GM23338 (cell line): ENCODE measurements around the gene IGF2BP2. TPM values are rescaled to one million over a fixed set of nuclear protein-coding genes. Genes with fewer than 3 reads are reported as not detected.

Experiments
- ATAC-seq: fragments of 200-7000 bp; cut with Tn5 transposase; 3 replicates; pipeline ENCODE4 v1.9.1; 2020
- DNase-seq: peaks from one replicate; pipeline ENCODE4 v3.0.0-alpha.2; 2015; ENCODE audit warnings: low spot score
- H2AFZ ChIP-seq: fragments of 200-600 bp; sonication (generic); 2 replicates; pipeline ENCODE4 v1.8.0; 2016; ENCODE audit warnings: antibody characterized with exemption, mild to moderate bottlenecking, moderate library complexity
- H3F3A ChIP-seq: fragments of 200-600 bp; sonication (generic); replicated peaks from 2 replicates; pipeline ENCODE4 v1.8.0; 2017; ENCODE audit warnings: antibody characterized with exemption, mixed run types, low read depth
- H3K27ac ChIP-seq: fragments of 200-600 bp; sonication (generic); 2 replicates; pipeline ENCODE4 v1.6.1; 2016; ENCODE audit warnings: low read depth
- H3K27me3 ChIP-seq: fragments of 200-600 bp; sonication (generic); 2 replicates; pipeline ENCODE4 v1.8.0; 2016; ENCODE audit warnings: mild to moderate bottlenecking, mixed run types, moderate library complexity; ENCODE audit not compliant: insufficient read depth
- H3K36me3 ChIP-seq: fragments of 200-600 bp; sonication (generic); 2 replicates; pipeline ENCODE4 v1.8.0; 2016; ENCODE audit warnings: mild to moderate bottlenecking; ENCODE audit not compliant: insufficient read depth
- H3K4me1 ChIP-seq: fragments of 200-600 bp; sonication (generic); 2 replicates; pipeline ENCODE4 v1.8.0; 2016; ENCODE audit warnings: mild to moderate bottlenecking, moderate library complexity; ENCODE audit not compliant: insufficient read depth
- H3K4me2 ChIP-seq: fragments of 200-600 bp; sonication (generic); 2 replicates; pipeline ENCODE4 v1.7.1; 2017; ENCODE audit warnings: mixed run types
- H3K4me3 ChIP-seq: fragments of 200-600 bp; sonication (generic); 2 replicates; pipeline ENCODE4 v1.6.1; 2016; ENCODE audit warnings: mixed run types
- H3K79me2 ChIP-seq: fragments of 200-600 bp; sonication (generic); replicated peaks from 2 replicates; pipeline ENCODE4 v1.8.0; 2017; ENCODE audit warnings: mild to moderate bottlenecking; ENCODE audit not compliant: insufficient read depth
- H3K9me2 ChIP-seq: fragments of 200-600 bp; sonication (generic); 2 replicates; pipeline ENCODE4 v1.8.0; 2017; ENCODE audit not compliant: insufficient read depth
- H4K20me1 ChIP-seq: fragments of 200-600 bp; sonication (generic); replicated peaks from 2 replicates; pipeline ENCODE4 v1.8.0; 2017; ENCODE audit warnings: mild to moderate bottlenecking; ENCODE audit not compliant: insufficient read depth
- H3K27ac Mint-ChIP-seq: 2 replicates; pipeline ENCODE4 v1.8.0; 2020; ENCODE audit warnings: inconsistent platforms, mild to moderate bottlenecking, moderate library complexity, mixed read lengths
- H3K27me3 Mint-ChIP-seq: 3 replicates; pipeline ENCODE4 v1.8.0; 2022; ENCODE audit warnings: low read depth, mild to moderate bottlenecking, moderate library complexity, mixed read lengths, inconsistent platforms; ENCODE audit not compliant: insufficient read depth, poor library complexity
- H3K36me3 Mint-ChIP-seq: 3 replicates; pipeline ENCODE4 v1.8.0; 2021; ENCODE audit warnings: low read depth, mild to moderate bottlenecking, inconsistent platforms, moderate library complexity, mixed read lengths
- H3K4me1 Mint-ChIP-seq: 3 replicates; pipeline ENCODE4 v1.8.0; 2020; ENCODE audit warnings: mild to moderate bottlenecking, inconsistent platforms, mixed read lengths
- H3K4me3 Mint-ChIP-seq: 3 replicates; pipeline ENCODE4 v1.8.0; 2021; ENCODE audit warnings: moderate library complexity, mild to moderate bottlenecking, inconsistent platforms, mixed read lengths
- H3K9me3 Mint-ChIP-seq: 3 replicates; pipeline ENCODE4 v1.8.0; 2020; ENCODE audit warnings: moderate library complexity, mild to moderate bottlenecking, inconsistent platforms, mixed read lengths
- CREB1 ChIP-seq: fragments of 250-450 bp; sonication (Bioruptor Pico); IDR thresholded peaks from 2 replicates; pipeline ENCODE4 v1.5.0; 2020; ENCODE audit warnings: low read depth, mild to moderate bottlenecking, moderate library complexity
- EZH2 ChIP-seq: fragments of 200-600 bp; sonication (generic); IDR thresholded peaks from one replicate; pipeline ENCODE4 v1.8.0; 2017; ENCODE audit warnings: antibody characterized with exemption, mild to moderate bottlenecking, low read depth; ENCODE audit not compliant: unreplicated experiment
- EZH2phosphoT487 ChIP-seq: fragments of 200-600 bp; sonication (generic); IDR thresholded peaks from one replicate; pipeline ENCODE4 v1.8.1; 2018; ENCODE audit warnings: antibody characterized with exemption; ENCODE audit not compliant: unreplicated experiment
- NANOG ChIP-seq: IDR thresholded peaks from 2 replicates; pipeline ENCODE4 v1.6.1; 2016; ENCODE audit warnings: antibody characterized with exemption, borderline replicate concordance
- POLR2AphosphoS5 ChIP-seq: IDR thresholded peaks from 2 replicates; pipeline ENCODE4 v1.6.1; 2016; ENCODE audit warnings: antibody characterized with exemption, low read depth
- STAT1 ChIP-seq: IDR thresholded peaks from one replicate; pipeline ENCODE4 v1.6.1; 2016; ENCODE audit warnings: antibody characterized with exemption; ENCODE audit not compliant: unreplicated experiment
- ZNF114 ChIP-seq: fragments of 250-450 bp; sonication (Bioruptor Pico); IDR thresholded peaks from 2 replicates; pipeline ENCODE4 v1.5.0; 2020; ENCODE audit warnings: mild to moderate bottlenecking, moderate library complexity
- ZNF331 ChIP-seq: fragments of 250-450 bp; sonication (Bioruptor Pico); IDR thresholded peaks from 2 replicates; pipeline ENCODE4 v1.5.0; 2020; ENCODE audit warnings: low read depth, mild to moderate bottlenecking, moderate library complexity
- polyA plus RNA-seq: library from polyadenylated mRNA; unstranded; fragments of >200 nt; fragmentation: Nextera tagmentation; extraction: Ambion mirVana; gene quantifications from 2 replicates; pipeline ENCODE4 v1.2.1, GENCODE V29; 2016
- total RNA-seq: library from RNA; depleted of rRNA; stranded (reverse); fragments of >200 nt; shearing (Covaris generic); gene quantifications from 2 replicates; pipeline ENCODE4 v1.2.3, GENCODE V29; 2014
- TF ChIP-seq, protein P1 (sequence below): IDR thresholded peaks from 2 replicates; pipeline ENCODE4 v1.6.1; 2016; ENCODE audit warnings: antibody characterized with exemption
- TF ChIP-seq, protein P2 (sequence below): fragments of 250-450 bp; sonication (Bioruptor Pico); IDR thresholded peaks from 2 replicates; pipeline ENCODE4 v1.5.0; 2020; ENCODE audit warnings: mild to moderate bottlenecking, moderate library complexity
- TF ChIP-seq, protein P3 (sequence below), 2 experiments: fragments of 200-600 bp in 1 of 2; sonication (generic) in 1 of 2; conservative IDR thresholded peaks; 2 replicates each; pipeline versions ENCODE4 v1.5.1 to v1.6.1; 2016 to 2017; ENCODE audit warnings: antibody characterized with exemption in 2 of 2, low read depth in 2 of 2, mild to moderate bottlenecking in 2 of 2, moderate library complexity in 1 of 2
- TF ChIP-seq, protein P4 (sequence below): IDR thresholded peaks from one replicate; pipeline ENCODE4 v1.6.1; 2018; ENCODE audit warnings: antibody characterized with exemption; ENCODE audit not compliant: unreplicated experiment

The IGF2BP2 gene
- total and polyA plus RNA-seq, 2 experiments from 2014 or later, result 82.9 to 84.5 TPM

DNA sequence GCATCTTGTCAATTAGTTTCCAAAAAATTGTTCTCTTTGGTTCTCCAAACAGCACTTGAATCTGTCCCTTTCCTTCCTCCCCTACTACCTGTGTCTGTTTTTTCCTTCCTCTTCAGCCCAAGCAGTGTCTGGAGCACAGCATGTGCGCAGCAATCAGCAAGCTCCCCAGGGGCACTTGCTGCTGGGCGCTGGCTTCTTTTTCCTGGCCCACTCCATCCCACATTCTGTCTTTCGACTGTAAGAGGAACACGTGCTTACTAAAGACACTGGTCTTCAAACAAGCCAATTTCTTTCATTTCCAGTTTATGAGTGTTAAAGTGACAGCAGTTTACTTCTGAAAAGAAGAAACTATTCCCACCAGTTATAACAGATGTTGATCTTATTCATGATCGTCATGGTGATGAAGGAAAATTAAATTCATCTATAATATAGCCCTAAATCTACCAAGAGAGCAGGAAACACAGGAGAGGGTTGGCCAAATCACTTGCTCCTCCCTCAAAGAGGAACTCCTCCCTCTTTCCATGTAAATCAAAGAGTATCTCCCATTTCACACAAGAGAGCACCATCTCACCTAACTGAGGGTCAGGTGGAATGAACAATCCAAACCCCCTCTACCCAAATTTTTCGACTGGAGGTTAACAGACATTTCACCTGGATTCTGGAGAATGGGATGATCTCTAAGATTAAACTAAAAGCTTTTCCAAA lies 115.4 kb downstream of the IGF2BP2 start:
- Histone ChIP-seq H3K9me2 (no peaks in the 10 kb centered on the region), H3K4me1 (peaks cover 49% of the 10 kb centered on the region), H3K4me2 (no peak overlapping the region), H2AFZ (no peak overlapping the region), H4K20me1 (peaks cover 31% of the 10 kb centered on the region), H3K27me3 (no peaks in the 10 kb centered on the region), H3K79me2 (peaks cover 100% of the 10 kb centered on the region), H3F3A (0 out of 2 replicates have a peak, but pooled peaks cover 3% of the 10 kb centered on the region), H3K27ac (peak overlapping the region; percentile 24; the same call in 1 of the 2 replicates), H3K4me3 (no peak overlapping the region), H3K36me3 (no peaks in the 10 kb centered on the region)
- Mint-ChIP-seq H3K9me3 (no peaks in the 10 kb centered on the region), H3K4me3 (no peak overlapping the region), H3K27me3 (peaks cover 2% of the 10 kb centered on the region), H3K27ac (peak overlapping the region; percentile 25; the same call in 1 of the 2 replicates), H3K36me3 (no peaks in the 10 kb centered on the region), H3K4me1 (peaks cover 46% of the 10 kb centered on the region)
- peak; percentile 51 for ATAC-seq
- no peak for DNase-seq
- no peak for TF ChIP-seq STAT1
- TF ChIP-seq NANOG, result no peak
- TF ChIP-seq, protein P1, sequence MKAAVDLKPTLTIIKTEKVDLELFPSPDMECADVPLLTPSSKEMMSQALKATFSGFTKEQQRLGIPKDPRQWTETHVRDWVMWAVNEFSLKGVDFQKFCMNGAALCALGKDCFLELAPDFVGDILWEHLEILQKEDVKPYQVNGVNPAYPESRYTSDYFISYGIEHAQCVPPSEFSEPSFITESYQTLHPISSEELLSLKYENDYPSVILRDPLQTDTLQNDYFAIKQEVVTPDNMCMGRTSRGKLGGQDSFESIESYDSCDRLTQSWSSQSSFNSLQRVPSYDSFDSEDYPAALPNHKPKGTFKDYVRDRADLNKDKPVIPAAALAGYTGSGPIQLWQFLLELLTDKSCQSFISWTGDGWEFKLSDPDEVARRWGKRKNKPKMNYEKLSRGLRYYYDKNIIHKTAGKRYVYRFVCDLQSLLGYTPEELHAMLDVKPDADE, result no peak
- TF ChIP-seq, protein P2, sequence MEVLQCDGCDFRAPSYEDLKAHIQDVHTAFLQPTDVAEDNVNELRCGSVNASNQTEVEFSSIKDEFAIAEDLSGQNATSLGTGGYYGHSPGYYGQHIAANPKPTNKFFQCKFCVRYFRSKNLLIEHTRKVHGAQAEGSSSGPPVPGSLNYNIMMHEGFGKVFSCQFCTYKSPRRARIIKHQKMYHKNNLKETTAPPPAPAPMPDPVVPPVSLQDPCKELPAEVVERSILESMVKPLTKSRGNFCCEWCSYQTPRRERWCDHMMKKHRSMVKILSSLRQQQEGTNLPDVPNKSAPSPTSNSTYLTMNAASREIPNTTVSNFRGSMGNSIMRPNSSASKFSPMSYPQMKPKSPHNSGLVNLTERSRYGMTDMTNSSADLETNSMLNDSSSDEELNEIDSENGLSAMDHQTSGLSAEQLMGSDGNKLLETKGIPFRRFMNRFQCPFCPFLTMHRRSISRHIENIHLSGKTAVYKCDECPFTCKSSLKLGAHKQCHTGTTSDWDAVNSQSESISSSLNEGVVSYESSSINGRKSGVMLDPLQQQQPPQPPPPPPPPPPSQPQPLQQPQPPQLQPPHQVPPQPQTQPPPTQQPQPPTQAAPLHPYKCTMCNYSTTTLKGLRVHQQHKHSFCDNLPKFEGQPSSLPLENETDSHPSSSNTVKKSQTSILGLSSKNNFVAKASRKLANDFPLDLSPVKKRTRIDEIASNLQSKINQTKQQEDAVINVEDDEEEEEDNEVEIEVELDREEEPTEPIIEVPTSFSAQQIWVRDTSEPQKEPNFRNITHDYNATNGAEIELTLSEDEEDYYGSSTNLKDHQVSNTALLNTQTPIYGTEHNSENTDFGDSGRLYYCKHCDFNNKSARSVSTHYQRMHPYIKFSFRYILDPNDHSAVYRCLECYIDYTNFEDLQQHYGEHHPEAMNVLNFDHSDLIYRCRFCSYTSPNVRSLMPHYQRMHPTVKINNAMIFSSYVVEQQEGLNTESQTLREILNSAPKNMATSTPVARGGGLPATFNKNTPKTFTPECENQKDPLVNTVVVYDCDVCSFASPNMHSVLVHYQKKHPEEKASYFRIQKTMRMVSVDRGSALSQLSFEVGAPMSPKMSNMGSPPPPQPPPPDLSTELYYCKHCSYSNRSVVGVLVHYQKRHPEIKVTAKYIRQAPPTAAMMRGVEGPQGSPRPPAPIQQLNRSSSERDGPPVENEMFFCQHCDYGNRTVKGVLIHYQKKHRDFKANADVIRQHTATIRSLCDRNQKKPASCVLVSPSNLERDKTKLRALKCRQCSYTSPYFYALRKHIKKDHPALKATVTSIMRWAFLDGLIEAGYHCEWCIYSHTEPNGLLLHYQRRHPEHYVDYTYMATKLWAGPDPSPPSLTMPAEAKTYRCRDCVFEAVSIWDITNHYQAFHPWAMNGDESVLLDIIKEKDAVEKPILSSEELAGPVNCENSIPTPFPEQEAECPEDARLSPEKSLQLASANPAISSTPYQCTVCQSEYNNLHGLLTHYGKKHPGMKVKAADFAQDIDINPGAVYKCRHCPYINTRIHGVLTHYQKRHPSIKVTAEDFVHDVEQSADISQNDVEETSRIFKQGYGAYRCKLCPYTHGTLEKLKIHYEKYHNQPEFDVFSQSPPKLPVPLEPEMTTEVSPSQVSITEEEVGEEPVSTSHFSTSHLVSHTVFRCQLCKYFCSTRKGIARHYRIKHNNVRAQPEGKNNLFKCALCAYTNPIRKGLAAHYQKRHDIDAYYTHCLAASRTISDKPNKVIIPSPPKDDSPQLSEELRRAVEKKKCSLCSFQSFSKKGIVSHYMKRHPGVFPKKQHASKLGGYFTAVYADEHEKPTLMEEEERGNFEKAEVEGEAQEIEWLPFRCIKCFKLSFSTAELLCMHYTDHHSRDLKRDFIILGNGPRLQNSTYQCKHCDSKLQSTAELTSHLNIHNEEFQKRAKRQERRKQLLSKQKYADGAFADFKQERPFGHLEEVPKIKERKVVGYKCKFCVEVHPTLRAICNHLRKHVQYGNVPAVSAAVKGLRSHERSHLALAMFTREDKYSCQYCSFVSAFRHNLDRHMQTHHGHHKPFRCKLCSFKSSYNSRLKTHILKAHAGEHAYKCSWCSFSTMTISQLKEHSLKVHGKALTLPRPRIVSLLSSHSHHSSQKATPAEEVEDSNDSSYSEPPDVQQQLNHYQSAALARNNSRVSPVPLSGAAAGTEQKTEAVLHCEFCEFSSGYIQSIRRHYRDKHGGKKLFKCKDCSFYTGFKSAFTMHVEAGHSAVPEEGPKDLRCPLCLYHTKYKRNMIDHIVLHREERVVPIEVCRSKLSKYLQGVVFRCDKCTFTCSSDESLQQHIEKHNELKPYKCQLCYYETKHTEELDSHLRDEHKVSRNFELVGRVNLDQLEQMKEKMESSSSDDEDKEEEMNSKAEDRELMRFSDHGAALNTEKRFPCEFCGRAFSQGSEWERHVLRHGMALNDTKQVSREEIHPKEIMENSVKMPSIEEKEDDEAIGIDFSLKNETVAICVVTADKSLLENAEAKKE (CRISPR knock-in tag), result no peak
- TF ChIP-seq ZNF331 (CRISPR knock-in tag), result no peak
- TF ChIP-seq, protein P3, sequence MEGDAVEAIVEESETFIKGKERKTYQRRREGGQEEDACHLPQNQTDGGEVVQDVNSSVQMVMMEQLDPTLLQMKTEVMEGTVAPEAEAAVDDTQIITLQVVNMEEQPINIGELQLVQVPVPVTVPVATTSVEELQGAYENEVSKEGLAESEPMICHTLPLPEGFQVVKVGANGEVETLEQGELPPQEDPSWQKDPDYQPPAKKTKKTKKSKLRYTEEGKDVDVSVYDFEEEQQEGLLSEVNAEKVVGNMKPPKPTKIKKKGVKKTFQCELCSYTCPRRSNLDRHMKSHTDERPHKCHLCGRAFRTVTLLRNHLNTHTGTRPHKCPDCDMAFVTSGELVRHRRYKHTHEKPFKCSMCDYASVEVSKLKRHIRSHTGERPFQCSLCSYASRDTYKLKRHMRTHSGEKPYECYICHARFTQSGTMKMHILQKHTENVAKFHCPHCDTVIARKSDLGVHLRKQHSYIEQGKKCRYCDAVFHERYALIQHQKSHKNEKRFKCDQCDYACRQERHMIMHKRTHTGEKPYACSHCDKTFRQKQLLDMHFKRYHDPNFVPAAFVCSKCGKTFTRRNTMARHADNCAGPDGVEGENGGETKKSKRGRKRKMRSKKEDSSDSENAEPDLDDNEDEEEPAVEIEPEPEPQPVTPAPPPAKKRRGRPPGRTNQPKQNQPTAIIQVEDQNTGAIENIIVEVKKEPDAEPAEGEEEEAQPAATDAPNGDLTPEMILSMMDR (conservative IDR thresholded peaks at IDR 0.05; ENCODE audit: low read depth in 2 of 2), result no peak
- TF ChIP-seq EZH2, result no peak
- TF ChIP-seq EZH2phosphoT487, result no peak
- no peak for TF ChIP-seq POLR2AphosphoS5
- no peak for TF ChIP-seq ZNF114 (CRISPR knock-in tag)
- TF ChIP-seq, protein P4, sequence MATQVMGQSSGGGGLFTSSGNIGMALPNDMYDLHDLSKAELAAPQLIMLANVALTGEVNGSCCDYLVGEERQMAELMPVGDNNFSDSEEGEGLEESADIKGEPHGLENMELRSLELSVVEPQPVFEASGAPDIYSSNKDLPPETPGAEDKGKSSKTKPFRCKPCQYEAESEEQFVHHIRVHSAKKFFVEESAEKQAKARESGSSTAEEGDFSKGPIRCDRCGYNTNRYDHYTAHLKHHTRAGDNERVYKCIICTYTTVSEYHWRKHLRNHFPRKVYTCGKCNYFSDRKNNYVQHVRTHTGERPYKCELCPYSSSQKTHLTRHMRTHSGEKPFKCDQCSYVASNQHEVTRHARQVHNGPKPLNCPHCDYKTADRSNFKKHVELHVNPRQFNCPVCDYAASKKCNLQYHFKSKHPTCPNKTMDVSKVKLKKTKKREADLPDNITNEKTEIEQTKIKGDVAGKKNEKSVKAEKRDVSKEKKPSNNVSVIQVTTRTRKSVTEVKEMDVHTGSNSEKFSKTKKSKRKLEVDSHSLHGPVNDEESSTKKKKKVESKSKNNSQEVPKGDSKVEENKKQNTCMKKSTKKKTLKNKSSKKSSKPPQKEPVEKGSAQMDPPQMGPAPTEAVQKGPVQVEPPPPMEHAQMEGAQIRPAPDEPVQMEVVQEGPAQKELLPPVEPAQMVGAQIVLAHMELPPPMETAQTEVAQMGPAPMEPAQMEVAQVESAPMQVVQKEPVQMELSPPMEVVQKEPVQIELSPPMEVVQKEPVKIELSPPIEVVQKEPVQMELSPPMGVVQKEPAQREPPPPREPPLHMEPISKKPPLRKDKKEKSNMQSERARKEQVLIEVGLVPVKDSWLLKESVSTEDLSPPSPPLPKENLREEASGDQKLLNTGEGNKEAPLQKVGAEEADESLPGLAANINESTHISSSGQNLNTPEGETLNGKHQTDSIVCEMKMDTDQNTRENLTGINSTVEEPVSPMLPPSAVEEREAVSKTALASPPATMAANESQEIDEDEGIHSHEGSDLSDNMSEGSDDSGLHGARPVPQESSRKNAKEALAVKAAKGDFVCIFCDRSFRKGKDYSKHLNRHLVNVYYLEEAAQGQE, result no peak
- no peak for TF ChIP-seq CREB1 (CRISPR knock-in tag)
